ENCODE measurements around the gene BACH2. TPM values are rescaled to one million over a fixed set of nuclear protein-coding genes. Genes with fewer than 3 reads are reported as not detected.

The BACH2 gene
- total RNA-seq, 1 donor from 2014 or later: 34.1 TPM

DNA sequence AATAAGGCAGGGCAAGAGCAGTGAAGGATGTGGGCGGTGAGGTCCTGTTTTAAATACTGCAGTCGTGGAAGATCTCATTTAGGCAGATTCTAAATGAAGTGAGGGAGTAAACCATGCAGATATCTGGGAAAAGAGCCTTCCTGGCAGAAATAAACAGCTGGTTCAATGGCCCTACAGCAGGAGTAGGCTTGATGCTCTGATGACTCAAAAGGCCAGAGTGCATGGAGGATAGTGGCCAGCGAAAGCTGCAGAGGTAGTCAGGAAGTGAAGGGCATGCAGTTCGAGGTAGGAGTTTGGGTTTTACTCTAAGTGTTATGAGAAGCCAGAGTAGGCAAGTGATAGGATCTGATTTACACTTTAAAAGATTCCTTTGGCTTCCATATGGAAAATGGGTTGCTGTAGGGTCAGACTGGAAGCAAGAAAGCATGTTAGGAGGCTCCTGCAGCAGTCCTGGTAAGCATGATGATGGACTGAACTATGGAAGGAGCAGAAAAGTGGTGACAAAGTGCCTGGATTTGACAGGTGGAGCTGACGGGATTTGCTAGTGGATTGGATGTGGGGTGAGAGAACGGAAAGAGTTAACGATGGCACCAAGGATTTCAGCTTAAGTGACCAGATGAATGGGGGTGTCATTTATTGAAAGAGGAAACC is 252.3 kb downstream of the BACH2 start:
- no peaks in the 10 kb centered on the region for H3K36me3 Mint-ChIP-seq
- no peaks in the 10 kb centered on the region for H3K9me3 Mint-ChIP-seq
- no peak for DNase-seq (ENCODE audit: low spot score in 2 of 2, unreplicated experiment in 2 of 2)
- no peak for TF ChIP-seq CTCF (IDR thresholded peaks at IDR 0.05; ENCODE audit: unreplicated experiment)
- no peak overlapping the region for H3K27ac Mint-ChIP-seq
- no peaks in the 10 kb centered on the region for H3K27me3 Mint-ChIP-seq (ENCODE audit: low read depth)
- H3K4me1 Mint-ChIP-seq: peaks cover 2% of the 10 kb centered on the region
- H3K4me3 Mint-ChIP-seq: no peak overlapping the region

DNA sequence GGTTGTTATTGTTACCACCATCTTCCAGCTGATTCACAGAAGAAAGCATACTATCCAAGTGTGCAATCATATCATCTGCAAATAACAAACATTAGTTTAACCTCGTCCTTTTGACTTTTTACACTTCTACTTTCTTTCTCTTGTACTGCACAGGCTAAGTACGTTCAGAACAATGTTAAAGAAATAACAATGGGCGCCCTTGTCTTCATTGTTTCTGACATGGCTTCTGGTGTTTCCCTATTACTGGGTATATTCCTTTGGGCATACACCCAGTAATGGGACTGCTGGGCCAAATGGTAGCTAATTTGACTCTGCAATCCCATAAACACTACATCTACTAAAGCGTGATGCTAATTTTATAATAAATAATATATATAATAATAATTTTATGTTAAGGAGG is 255.7 kb downstream of the BACH2 start:
- H3K27ac Mint-ChIP-seq: no peak overlapping the region
- H3K4me1 Mint-ChIP-seq: peaks cover 2% of the 10 kb centered on the region
- no peaks in the 10 kb centered on the region for H3K27me3 Mint-ChIP-seq (ENCODE audit: low read depth)
- TF ChIP-seq CTCF (IDR thresholded peaks at IDR 0.05; ENCODE audit: unreplicated experiment): no peak
- no peak for DNase-seq (ENCODE audit: low spot score in 2 of 2, unreplicated experiment in 2 of 2)
- H3K9me3 Mint-ChIP-seq: peaks cover 8% of the 10 kb centered on the region
- peaks cover 7% of the 10 kb centered on the region for H3K36me3 Mint-ChIP-seq
- no peak overlapping the region for H3K4me3 Mint-ChIP-seq

- peaks cover 7% of the 10 kb centered on the region for H3K36me3 Mint-ChIP-seq
- no peak overlapping the region for H3K27ac Mint-ChIP-seq
- no peaks in the 10 kb centered on the region for H3K27me3 Mint-ChIP-seq (ENCODE audit: low read depth)
- peaks cover 8% of the 10 kb centered on the region for H3K9me3 Mint-ChIP-seq
- DNase-seq (ENCODE audit: low spot score in 2 of 2, unreplicated experiment in 2 of 2): no peak
- no peak overlapping the region for H3K4me3 Mint-ChIP-seq
- TF ChIP-seq CTCF (IDR thresholded peaks at IDR 0.05; ENCODE audit: unreplicated experiment): no peak
- peaks cover 4% of the 10 kb centered on the region for H3K4me1 Mint-ChIP-seq
Observed at GRCh38 chr6:90039911-90040310, 256.7 kb downstream of the BACH2 start.

DNA sequence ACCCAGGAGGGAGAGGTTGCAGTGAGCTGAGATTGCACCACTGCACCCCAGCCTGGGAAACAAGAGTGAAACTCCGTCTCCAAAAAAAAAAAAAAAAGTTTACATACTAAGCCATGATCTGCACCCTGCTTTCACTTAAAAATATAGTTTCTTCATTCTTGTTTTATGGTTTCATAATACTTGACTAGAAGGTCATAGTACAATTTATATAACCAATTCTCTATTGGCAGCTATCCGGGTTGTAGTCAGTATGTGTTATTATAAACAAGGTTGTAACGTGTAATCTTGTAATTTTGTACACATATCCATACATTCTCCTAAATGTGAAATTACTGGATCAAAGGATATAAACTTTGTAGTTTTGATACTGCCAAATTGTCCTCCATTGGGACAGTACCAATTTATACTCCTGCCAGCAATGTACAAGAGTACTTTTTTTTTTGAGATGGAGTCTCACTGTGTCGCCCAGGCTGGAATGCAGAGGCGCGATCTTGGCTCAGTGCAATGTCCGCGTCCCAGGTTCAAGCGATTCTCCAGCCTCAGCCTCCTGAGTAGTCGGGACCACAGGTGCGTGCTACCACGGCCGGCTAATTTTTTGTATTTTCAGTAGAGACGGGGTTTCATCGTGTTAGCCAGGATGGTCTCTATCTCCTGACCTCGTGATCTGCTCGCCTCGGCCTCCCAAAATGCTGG is 257.5 kb downstream of the BACH2 start:
- no peak for DNase-seq (ENCODE audit: low spot score in 2 of 2, unreplicated experiment in 2 of 2)
- no peak overlapping the region for H3K27ac Mint-ChIP-seq
- peaks cover 8% of the 10 kb centered on the region for H3K9me3 Mint-ChIP-seq
- H3K27me3 Mint-ChIP-seq (ENCODE audit: low read depth): no peaks in the 10 kb centered on the region
- peaks cover 4% of the 10 kb centered on the region for H3K4me1 Mint-ChIP-seq
- H3K36me3 Mint-ChIP-seq: peaks cover 7% of the 10 kb centered on the region
- no peak overlapping the region for H3K4me3 Mint-ChIP-seq
- TF ChIP-seq CTCF (IDR thresholded peaks at IDR 0.05; ENCODE audit: unreplicated experiment): no peak

- no peak for TF ChIP-seq CTCF (IDR thresholded peaks at IDR 0.05; ENCODE audit: unreplicated experiment)
- DNase-seq (ENCODE audit: low spot score in 2 of 2, unreplicated experiment in 2 of 2): no peak
- H3K9me3 Mint-ChIP-seq: peaks cover 8% of the 10 kb centered on the region
- no peak overlapping the region for H3K27ac Mint-ChIP-seq
- peaks cover 4% of the 10 kb centered on the region for H3K4me1 Mint-ChIP-seq
- H3K27me3 Mint-ChIP-seq (ENCODE audit: low read depth): no peaks in the 10 kb centered on the region
- peaks cover 8% of the 10 kb centered on the region for H3K36me3 Mint-ChIP-seq
- no peak overlapping the region for H3K4me3 Mint-ChIP-seq
Observed at GRCh38 chr6:90036963-90037362, 259.7 kb downstream of the BACH2 start.

Measured in mesothelial cell of epicardium (in vitro differentiated cells).